ENCODE measurements around the gene ICA1L.
"Not testable (repeated sequence)": the region's sequence is repeated elsewhere in the genome, so short reads cannot be mapped to it uniquely, and the experiment has no call there.

Gene ICA1L

DNA sequence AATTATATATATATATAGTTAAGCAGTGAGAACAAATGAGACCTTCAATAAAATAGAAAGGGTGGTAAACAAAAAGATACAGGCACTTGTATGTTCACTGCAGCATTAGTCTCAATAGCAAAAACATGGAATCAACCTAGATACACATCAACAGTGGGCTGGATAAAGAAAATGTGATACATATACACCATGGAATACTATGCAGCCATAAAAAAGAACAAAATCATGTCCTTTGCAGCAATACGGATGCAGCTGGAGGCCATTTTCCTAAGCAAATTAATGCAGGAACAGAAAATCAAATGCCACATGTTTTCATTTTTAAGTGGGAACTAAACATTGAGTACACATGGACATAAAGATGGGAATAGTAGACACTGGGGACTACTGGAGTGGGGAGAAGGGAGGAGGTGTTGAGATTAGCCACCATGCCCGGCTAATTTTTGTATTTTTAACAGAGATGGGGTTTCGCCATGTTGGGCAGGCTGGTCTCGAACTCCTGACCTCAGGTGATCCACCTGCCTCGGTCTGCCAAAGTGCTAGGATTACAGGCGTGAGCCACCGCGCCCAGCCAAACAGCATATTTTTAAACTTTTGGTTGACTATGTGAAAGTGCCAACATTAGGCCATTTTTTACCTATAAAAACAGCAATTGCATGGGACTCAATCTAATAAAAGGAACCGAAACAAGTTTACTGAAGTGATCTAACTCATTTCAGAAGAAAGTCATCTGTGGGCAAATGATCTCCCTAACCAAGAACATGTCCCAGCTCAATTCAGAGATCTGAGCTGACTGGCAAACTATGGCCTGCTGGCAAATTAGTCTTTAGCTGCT is 23.7 kb downstream of the ICA1L start:
- DNase-seq: no peak

DNA sequence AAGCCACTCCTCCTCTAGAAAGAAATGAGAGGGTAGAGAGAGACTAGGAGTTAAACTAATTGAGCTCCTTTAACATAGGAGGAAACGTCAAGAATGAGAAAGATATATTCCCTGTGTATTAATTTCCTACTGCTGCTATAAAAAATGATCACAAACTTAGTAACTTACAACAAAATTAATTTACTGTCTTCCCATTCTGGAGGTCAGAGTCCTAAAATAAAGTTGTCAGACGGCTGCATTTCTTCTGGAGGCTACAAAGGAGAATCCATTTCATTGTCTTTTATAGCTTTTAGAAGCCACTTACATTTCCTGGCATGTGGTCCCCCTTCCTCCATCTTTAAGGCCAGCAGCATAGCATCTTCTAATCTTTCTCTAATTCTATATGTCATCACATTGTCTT is 26.9 kb downstream of the ICA1L start:
- DNase-seq: no peak

DNA sequence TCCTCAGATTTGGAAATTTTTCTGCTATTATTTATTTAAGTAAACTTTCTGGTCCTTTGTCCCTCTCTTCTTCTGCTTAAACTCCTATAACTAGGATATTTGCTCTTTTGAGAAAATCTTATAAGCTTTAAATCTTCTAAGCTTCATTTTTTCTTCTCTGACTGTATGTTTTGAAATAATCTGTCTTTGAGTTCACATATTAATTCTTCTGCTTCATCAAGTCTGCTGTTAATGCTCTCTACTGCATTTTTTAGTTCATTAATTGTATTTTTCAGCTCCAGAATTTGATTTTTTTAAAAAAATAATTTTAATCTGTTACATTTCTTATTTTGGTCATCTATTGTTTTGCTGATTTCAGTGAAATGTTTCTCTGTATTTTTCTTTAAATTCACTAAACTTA is 28.9 kb downstream of the ICA1L start:
- DNase-seq: no peak

DNA sequence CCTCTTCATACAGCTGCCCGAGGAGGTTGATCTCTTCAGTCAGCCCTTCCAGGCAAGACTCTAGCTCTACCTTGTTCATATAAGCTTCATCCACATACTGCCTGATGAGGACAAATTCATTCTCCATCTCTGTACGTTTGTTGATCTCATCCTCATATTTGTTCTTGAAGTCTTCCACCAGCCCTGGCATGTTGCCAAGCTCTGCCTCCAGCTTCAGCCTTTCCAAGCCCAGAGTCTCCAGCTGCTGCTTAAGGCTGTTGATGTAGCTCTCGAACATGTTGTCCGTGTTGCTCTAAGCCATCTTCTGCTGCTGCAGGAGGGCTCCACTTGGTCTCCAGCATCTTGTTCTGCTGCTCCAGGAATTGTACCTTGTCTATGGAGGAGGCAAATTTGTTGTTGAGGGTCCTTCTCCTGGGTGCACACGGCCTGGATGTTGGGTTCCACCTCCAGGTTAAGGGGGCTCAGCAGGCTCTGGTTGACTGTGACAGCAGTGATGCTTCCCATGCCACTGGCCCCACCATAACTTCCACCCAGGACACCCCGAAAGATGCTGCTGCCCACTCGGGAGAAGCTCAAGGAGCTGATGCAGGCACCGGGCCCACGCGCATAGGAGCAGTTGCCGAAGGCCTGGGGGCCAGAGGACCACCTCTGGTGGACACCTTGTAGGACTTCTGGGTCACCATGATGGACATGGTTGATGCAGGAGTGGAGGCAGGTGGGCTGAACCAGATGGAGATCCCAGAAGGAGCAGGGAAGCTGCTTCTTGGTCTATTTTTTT is 30.3 kb downstream of the ICA1L start:
- no peak for DNase-seq

DNA sequence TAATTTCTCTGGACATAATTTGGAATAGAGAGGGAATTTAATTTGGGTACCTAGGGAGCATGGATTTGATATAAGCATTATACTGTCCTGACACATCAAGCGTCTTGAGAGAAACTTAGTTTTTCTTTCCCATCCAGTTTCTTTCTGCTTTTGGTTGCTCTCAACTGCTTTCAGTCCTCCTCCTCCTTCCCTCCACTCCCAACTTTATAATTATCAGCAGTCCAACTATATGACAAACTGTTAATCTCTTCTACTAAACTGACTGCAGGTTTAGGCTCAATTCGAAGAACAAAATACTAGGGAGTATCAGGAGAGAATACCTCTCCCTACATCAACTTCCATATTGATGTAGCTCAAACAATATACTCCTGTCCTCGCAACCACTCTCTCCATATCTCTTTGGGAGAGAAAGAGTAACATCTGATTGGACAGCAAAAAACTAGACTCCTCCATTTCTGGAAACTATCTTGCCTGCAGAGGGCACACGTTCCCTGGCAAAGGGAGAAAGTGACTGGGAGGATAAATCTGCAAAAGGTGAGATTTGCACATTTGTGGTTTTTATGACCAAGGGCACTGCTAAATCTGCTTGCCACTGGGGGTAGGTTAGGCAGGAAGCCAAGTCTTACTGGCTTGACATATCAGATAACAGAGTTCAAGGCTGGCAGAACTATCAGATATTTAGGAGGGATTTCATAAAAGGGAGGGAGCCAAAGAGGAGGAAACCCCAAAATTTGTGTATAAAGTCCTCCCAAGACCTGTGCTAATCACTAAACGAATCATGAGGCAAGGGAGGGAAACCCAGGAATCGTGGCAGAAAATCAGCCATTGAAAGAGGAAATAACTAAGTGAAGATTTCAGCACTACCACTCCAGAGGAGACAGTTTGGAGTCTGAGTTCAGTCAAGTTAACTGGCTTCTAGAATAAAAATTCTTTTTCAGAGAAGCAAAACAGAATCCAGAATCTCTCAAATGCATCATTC is 40.0 kb downstream of the ICA1L start:
- peak; percentile 41 for DNase-seq

DNA sequence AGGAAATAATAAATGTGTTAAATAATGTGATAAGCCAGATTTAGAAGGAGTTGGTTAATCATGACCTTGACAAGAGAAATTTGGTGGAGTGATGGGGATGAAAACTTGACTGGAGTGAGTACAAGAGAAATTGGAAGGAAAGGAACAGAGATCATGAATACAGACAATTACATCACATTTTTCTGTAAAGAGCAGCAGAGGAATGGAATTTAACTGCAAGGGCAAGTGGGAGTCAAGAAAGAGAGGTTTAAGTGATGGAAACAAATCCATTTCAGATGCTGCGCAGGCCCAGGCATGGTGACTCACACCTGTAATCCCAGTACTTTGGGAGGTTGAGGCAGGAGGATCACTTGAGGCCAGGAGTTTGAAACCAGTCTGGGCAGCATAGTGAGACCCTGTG is 46.7 kb downstream of the ICA1L start:
- no peak for DNase-seq

DNA sequence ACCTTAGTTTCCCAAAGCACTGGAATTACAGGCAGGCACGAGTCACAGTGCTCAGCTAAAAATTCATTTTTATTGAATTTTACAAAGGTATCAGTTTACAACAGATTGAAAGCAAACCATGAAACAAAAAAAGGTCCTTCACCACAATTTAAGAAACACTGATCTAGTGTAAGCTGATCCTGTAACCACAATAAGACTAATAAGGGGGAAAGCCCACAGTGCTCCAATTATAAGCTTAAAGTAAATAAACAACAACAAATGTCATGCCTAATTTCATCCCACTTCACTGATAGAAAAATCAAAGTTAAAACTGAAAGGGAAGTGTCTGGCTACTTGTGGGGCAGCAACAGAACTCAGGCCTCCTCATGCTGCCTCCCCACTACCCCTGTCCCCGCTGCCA is 49.2 kb downstream of the ICA1L start:
- DNase-seq: peak; percentile 84

DNA sequence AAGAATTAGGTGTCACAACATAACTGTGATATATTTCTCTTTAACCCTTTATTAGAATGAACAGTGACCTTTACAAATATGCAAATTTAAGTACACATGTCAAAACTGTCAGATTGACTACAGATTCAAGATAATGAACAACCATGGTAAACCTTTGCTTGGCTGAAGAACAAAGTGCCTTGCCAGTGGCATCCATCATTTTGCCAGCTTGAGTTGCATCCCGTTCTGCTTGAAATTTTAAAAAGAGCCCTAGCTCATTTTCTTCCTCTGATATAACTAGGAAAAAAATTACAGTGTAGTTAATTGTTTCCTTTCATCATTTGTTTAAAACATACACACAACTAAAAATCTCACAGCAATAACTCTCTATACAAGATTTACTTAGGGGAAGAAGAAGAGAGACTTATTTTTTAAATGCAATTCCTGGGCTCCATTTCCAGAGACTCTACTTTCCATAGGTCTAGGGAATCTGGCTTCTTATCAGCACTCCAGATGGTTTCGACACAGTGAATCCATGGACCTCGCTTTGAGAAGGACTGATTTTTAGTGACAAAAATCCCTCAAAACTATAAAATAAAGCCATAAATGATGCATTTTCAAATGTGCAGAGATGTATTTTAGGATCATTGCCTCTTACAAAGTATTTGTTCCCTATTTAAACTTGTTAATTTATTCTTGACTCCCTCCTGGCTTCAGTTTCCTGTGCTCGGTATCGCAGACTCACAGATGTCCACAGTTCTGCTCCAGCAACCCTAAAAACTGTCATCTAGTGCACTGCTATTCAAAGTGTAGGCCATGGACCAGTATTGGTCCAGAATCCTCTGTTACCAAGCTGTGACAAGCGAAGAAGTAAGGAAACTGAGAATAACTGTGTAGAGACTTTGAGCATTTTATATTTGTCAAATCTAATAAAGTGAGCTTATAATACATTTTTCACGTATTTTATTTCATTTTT is 50.1 kb downstream of the ICA1L start:
- no peak for DNase-seq

DNA sequence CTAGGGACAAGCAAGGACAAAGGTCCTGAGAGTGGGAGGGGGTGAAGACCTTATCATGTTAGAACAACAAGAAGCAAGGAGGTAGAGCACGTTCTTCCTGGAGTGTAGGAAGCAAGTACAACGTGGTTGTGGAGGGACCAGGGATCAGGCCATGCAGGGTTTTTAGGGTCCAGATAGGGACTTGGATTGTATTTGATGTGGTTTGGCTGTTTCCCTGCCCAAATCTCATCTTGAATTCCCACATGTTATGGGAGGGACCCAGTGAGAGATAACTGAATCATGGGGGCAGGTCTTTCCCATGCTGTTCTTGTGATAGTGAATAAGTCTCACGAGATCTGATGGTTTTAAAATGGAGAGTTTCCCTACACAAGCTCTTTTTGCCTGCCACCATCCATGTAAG is 53.2 kb downstream of the ICA1L start:
- no peak for DNase-seq

DNA sequence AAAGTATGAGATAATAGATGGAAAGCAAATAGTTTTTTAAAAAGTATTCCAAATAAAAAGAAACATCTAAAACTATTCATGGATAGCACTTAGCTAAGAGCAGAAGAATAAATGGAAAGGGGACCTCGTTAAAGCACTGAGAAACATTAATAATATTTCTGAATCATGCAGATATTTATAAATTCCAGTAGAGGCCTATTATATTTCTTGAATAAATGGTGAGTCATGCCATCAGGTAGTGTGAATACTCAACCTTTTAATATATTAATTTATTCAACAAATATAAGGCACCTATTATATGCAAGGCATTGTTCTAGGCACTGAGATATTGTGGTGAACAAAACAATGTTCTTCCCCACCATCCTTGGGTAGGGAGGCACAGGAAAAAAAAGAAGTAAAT is 53.8 kb downstream of the ICA1L start:
- DNase-seq: no peak

DNA sequence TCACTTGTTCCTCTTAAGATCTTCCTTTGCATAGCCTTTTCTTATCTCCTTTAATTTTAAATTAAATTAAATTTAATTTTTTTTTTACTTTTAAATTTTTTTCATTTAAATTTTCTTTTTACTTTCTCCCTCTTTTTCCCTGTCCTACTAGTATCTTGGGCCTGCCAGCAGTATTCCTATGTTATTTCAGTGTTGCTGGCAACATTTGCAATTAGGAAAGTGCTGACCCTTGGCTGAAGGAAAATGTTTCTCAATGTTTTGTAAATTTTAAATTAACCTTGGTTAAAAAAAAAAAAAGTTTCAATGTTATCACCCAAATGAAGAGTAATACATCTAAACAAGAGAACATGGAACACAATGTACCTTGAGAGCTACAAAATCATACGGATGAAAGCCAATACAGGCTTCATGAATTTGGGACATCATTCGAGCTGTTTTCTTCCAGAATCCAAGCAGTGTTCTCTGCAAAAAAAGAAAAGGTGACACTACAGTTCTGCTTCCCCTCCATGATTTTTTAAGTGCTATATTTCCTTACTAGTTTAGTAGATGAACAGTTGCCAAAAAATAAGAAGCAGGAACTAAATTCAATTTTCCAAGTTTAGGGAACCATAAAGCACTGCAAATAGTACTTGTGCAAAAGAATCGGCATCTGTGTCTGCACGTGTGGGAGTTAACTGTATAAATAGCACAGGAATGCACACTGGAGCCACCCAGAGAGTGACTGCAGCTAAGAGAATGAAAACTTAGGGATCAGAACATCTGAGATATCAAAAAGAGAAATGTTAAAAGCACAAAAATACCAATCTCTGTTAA is 55.8 kb downstream of the ICA1L start:
- DNase-seq: no peak

DNA sequence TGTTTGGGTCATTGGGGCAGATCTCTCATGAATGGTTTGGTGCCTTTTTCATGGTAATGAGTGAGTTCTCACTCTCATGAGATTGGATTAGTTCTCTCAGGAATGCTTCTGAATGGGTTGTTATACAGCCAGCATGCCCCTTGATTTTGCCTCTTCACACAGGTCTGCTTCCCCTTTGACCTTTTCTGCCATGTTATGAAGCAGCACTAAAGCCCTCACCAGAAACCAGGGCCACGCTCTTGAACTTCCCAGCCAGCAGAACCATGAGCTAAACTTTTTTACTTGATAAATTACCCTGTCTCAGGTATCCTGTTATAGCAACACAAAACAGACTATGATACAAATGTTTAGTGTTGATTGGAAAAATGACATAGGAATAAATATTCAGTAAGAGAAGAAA is 57.3 kb downstream of the ICA1L start:
- DNase-seq: no peak

DNA sequence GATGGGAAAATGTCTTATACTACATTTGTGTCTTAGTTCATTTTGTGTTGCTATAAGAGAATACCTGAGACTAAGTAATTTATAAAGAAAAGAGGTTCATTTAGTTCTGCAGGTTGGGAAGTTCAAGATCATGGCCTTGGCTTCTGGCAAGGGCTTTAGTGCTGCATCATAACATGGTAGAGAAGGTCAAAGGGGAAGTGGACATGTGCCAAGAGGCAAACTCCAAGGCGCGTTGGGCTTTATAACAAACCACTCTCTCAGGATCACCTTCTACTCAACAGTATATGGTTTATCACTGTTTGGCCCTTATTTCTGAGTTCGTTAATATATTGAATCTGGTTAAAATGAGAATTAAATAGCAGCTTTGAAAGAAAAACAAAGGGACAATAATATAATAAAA is 58.2 kb downstream of the ICA1L start:
- no peak for DNase-seq

DNA sequence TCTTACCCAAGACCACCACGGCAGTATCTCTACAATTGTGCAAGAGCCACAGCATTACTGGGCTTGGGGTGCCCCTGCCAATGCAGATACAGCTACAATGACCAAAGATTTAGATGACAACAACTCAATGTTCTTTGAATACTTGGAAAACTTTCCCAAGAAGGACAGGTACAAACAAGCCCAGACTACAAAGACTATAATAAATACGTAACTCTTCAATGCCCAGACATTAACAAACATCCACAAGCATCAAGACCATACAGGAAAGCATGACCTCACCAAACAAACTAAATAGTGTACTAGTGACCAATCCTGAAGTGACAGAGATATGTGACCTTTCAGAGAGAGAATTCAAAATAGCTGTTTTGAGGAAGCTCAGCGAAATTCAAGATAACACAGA is 62.8 kb downstream of the ICA1L start:
- no peak for DNase-seq

DNA sequence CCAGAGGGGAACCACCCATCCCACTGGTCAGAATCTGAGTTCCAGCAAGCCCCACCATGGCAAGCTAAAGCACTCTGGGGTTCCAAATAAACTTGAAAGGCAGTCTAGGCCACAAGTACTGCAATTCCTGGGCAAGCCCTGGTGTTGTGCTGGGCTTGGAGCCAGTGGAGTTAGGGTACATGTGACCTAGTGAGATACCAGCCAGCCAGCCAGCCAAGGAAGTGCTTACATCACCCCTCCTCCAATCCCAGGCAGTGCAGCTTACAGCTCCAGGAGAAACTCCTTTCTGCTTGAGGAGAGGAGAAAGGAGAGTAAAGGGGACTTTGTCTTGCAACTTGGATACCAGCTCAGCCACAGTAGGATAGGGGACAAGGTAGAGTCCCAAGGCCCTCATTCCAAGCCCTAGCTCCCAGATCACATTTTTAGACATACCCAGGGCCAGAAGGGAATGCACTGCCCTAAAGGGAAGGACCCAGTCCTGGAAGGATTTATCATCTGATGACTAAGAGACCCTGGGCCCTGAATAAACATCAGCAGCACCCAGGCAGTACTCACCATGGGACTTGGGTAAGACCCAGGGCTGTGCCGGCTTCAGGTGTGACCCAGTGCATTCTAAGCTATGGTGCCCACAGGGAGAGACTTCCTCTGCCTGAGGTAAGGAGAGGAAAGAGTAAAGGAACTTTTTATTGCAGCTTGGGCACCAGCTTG is 64.0 kb downstream of the ICA1L start:
- peak; percentile 43 for DNase-seq

DNA sequence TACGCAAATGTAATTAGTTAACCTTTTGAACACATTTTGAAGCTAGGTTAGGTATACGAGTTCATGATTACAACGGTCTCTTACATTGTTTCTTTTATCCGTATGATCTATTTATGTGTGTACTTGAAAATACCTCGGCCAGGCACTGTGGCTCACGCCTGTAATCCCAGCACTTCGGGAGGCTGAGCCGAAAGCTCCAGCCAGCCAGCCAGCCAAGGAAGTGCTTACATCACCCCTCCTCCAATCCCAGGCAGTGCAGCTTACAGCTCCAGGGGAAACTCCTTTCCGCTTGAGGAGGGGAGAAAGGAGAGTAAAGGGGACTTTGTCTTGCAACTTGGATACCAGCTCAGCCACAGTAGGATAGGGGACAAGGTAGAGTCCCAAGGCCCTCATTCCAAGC is 65.7 kb downstream of the ICA1L start:
- not testable (repeated sequence) for DNase-seq

DNA sequence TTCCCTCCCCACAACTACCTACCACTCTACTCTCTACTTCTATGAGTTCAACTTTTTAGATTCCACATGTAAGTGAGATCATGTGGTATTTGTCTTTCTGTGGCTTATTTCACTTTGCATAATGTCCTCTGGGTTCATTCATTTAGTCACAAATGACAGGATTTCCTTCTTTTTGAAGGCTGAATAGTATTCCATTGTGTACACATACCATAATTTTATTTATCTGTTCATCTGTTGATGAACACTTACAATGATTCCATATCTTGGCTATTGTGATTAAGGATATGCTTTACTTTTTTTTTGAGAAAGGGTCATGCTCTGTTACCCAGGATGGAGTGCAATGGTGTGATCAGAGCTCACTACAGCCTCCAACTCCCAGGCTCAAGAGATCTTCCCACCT is 73.6 kb downstream of the ICA1L start:
- no peak for DNase-seq

DNA sequence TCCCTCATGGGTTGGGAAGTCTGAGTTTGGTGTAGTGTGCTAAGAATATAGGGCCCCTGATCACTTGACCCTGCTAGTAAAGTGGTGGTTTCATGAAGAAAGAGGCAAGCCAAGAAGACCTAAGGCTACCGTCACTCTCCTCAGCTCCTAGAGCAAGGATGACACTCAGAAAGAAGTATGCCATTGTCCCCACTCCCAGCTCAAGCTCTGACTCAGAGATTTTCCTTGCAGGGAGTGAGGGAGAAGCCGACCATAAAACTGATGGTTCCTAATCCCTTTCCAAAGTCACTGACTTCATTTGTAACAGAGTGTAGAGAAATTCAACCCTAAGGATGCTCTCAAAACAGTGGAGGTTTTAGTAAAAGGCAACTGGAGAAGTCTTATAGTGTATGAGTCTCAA is 80.9 kb downstream of the ICA1L start:
- no peak for DNase-seq

DNA sequence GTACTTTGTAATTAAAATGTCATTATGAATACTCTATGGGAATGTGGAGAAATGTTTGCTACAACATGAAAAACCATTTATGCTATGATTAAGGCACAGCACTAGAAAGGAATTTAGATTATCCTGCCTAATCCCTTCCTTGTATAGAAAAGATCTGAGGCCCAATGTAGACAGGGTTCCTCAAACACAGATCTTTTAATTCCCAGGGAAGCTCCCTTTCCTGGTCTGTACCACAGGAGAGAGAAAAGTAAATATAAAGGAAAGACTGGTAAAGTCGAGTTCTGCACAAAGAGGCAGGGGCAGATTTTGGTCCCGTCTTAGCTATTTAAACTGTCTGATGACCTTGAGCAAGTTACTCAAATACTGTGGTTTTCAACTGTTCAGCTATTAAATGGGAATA is 84.7 kb downstream of the ICA1L start:
- no peak for DNase-seq

DNA sequence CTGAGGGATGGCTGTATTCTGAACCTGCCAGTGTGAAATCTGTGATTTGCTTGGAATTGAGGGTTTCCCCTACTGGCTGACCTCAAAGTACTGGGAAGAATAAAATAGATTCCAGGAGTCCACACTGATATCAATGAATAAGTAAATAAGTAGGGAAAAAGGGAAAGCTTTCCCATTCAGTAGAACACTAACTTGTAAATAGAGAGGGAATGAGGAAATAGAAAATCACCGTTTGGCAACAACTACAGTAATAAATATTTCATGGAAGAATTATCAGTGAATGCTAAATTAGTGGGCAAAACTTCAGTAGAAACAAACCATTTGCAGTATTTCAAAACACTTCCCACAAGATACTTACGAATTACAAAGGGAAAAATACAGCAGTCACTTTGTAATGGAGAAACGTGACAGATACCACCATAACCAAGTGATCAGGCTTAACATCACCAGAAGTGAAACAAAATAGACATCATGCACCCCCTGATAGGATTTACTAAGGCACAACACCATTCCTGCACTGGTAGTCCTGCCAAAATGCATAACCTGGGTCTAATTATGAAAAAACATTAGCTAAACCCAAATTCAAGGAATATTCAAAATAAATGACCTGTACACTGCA is 88.5 kb downstream of the ICA1L start:
- no peak for DNase-seq

All from DMS79 treated with DMSO at 0.1 percent for 48 hours (cell line).